COLO829 (cell line): ENCODE data around the gene MPPED1.

Experiments
- DNase-seq: peaks from one replicate; pipeline ENCODE4 v3.0.0; 2012; ENCODE audit warnings: low spot score

MPPED1 gene

DNA sequence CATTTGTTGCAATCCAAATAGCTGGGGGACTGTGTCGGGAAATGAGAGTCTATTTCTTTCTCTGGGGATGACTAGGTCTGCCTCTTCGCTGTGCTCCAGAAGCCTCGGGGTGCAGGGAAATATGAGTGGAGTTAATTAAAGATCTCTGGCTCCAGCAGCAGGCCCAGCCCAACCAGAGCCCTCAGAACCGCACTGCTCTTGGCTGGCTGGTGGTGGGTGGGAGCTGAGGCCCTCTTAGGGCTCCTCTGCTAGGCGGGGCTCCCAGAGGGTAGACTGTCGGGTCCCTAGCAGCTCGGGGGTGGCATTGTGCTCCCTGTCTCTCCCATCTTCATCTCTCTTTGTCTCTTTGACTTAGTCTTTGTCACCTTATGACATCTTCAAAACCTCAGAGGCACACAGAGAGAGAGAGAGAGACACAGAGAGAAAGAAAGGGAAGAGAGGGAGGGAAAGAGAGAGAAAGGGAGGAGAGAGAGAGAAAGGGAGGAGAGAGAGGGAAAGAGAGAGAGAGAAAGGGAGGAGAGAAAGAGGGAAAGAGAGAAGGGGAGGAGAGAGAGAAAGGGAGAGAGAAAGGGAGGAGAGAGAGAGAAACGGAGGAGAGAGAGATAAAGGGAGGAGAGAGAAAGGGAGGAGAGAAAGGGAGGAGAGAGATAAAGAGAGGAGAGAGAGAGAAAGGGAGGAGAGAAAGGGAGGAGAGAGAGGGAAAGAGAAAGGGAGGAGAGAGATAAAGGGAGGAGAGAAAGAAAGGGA, 20.2 kb downstream of the MPPED1 start:
- no peak for DNase-seq

GRCh38 chr22:43432883-43433415, 21.1 kb downstream of the MPPED1 start:
- DNase-seq = no peak

DNA sequence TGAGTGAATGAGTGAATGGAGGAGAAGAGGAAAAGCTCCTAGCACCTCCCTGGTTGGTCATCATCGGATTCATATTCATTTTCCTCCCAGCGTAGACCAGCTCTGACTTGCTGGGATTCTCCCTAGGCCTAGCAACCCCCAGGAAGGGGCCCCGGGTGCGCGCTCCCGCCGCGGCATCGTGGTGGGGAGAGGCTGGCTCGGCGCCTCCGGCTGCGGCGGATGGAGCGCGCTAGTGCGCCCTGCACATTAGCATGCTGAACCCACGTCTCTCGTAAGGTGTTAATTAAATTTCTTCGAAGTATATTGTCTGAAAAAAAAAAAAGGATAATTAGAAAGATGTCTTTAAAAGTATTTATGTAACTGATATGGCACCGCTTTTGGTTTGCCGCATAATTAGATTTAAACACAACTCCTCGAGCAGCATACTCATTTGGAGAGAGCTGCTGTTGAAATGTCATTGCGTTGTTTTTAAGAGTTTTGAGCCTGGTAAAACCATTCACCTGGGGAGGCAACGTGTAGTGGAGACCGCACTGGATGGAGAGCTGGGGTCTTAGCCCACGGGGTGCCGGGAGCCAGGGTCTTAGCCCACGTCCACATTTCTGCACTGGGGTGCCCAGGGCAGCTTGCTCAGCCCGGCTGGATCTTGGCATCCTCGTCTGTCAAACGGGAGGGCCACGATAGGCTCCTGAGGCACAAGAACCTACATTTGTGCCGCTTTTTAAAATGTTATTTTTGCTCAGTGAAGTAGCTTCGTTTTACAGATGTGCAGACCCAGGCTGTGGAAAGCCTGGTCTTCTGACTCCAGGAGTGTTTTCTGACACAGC, 21.8 kb downstream of the MPPED1 start:
- DNase-seq = no peak

DNA sequence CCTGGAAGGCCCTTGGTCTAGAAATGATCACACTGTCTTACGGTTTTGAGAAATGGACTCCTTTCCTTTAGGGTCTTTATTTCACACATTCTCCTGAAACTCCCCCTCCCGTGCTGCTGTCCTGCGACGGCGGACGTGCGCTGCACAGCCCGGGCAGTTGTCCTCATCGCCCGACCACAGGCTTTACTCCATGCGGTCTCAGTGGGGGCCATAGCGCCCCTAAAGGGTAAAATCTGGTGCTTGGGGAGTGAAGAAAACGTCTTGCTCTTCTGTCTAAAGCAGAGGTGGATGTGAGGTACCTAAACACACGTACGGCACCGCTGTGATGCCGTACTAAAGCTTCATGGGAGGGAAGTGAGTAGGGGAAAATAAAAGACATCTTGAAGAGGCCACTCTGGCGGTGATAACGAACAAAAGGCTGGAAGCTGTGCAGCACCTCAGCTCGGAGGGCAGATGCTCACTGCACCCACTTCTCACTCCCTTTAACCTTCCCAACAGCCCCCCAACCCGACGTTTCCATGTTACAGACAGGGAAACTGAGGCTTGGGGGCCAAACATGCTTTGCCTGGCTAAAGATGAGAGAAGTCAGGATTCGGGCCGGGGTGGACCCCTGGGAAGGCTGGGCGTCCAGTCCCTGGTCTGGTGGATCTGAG, 22.6 kb downstream of the MPPED1 start:
- DNase-seq = no peak

DNA sequence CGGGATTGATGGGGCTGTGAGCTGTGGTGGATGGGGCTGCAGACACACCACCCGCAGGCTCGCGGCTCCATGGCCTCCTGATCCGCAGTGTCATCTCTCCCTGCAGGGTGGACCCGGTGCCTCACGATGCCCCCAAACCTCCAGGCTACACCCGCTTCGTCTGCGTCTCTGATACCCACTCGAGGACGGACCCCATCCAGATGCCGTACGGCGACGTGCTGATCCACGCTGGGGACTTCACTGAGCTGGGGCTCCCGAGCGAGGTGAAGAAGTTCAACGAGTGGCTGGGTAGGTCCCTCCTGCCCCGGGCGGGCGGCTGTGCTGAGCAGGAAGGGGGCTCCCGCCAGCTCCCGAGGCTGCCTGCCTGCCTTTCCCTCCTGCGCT, 23.1 kb downstream of the MPPED1 start:
- no peak for DNase-seq

- no peak for DNase-seq
These were observed 24.3 kb downstream of the MPPED1 start for GRCh38 chr22:43435851-43436811.

- DNase-seq = no peak
These were observed 25.1 kb downstream of the MPPED1 start for GRCh38 chr22:43436868-43437267.

- DNase-seq = no peak
These were observed 26.2 kb downstream of the MPPED1 start for GRCh38 chr22:43437871-43438475.

GRCh38 chr22:43438666-43439347, 27.0 kb downstream of the MPPED1 start:
- DNase-seq = no peak

DNA sequence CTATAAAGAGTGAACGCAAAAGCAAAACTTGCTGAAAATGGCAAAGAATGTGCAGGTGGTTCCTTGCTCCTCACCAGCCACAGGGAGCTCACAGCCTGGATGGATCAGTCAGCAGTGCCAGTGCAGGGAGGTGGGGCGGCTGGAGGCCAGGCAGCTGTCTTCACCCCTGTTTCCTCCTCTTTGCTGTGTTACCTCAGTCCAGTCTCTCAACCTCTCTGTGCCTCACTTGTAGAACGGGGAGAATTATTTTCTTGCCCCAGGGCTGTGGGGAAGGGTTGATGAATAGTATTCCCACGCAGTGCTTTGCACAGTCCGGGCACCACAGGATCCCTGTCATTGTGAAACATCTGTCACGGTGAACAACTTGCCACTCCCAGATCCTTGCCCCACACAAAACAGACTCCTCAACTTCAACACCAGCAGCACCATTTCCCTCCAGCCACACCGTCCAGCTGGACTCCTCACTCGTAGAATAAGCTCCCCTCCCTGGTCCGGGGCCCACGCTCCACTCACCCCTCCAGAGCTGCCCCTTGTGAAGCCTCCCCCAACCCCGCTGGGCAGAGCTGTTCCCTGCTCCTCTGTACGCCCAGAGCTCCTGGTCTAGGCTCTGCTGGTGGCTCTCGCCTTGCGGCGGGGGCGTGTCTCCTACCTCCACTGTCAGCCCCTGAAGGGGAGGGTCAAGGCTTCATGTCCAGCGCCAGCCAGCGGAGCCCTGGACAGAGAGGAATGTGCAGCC, 27.7 kb downstream of the MPPED1 start:
- DNase-seq = no peak

DNA sequence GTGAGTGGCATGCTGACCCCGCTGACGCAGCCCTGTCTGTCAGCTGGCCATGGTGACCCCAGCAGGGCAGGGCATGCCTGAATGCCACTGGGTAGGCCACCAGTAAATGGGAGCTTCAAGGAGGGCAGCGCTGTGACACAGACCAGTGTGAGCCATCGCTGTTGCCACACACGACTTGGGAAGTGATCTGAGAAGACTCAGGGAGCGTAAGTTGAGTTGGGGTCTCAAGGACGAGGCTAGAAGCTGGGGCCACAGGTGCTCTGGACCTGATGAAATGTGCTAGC, 28.2 kb downstream of the MPPED1 start:
- no peak for DNase-seq

- no peak for DNase-seq
These were observed 28.7 kb downstream of the MPPED1 start for GRCh38 chr22:43440556-43440955.

DNA sequence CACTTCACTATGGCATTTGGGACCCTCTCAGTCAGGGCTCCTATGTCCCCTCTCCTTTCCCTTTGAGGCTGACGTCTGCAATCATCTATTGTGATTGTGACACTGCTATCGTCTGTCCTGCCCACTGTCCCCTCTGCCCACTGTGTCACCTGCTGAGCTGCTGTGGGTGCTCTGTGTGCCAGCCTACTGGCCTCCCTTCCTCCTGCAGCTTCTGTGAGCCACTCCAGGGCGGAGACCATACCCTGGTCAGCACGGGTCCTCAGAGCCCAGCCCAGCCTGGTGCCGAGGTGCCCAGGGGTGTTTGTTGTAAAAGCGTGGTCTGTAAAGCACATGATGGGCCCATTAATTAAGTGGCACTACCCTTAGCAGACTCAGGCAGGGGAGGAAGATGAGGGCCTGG, 29.4 kb downstream of the MPPED1 start:
- no peak for DNase-seq

- no peak for DNase-seq
These were observed 29.9 kb downstream of the MPPED1 start for GRCh38 chr22:43441751-43442150.

DNA sequence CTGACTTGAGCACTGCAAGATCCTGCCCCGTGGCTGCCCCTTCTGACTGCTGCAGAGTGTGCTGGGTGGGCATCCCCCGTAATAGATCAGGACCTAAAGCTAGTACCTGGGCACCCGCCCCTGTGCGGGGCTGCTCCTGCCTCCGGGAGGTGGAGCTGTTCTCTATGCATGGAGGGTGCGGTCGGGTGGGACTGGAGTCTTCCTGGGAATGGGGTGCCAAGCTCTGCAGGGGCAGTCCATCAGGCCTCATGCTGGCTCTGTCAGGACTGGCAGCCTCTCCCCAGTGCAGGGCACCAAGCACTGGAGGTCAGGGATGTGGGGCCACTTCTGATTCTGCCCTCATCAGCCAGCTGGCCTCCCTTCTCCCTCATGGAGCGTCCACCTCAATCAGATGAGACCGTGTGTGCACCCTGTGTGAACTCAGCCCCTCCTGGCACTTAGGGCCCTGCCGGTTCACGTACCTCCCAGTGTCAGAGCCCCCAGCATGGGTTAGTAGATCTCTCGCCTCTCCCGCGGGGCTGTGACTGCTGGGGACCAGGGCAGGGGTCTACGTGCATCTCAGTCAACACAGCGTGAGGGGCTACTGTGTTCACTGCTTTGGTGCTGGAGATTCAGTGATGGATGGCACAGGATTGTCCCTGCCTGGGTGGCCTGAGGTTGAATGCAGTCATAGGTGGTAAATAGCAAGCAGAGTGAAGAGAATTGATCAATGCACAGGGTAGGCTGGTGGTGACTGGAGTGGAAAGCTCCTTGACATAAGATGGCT, 30.8 kb downstream of the MPPED1 start:
- no peak for DNase-seq

DNA sequence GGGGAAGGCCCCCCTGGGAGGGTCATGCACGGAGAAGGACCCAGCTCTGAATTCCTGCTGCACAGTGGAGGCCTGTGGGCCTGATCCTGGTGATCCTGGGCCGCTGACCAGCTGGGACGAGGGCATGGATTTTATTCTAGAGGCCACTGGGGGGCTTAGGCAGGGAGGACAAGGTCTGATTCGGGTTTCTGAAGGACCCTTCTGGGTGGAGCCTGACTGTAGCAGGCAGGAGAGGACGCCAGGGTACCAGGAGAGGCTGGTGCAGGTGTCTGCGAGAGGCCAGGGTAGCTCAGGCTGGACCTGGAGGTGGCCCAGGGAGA, 31.3 kb downstream of the MPPED1 start:
- no peak for DNase-seq

DNA sequence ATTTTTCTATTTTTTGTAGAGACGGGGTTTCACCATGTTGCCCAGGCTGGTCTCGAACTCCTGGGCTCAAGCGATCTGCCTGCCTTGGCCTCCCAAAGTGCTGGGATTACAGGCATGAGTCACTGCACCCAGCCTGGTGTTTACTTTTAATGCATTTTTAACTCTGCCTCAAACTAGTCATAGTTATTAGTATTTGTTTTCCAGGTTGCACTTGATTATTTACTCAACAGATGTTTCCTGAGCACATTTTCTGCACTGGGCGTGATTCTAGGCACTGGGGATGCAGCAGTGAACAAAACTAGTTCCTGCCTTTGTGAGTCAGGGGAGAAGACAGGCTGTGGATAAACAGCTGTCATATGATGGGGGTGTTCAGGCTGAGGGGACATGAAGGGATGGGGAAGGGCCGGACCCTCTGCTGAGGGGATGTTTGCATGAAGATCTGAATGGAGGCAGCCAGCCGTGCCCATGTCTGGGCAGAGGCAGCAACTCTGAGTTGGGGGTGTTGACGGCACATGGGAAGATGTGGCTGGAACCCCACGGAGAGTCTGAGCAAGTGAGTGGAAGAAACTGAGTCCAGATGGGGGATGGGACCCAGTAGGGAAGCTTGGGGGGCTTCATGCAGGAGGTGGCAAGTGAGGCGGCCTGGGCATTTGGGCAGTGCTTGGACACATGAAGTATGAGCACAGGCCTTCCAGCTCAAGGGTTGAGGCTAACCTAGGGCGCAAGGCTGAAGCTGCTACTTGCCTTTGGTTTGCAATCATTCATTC, 34.4 kb downstream of the MPPED1 start:
- DNase-seq = no peak

DNA sequence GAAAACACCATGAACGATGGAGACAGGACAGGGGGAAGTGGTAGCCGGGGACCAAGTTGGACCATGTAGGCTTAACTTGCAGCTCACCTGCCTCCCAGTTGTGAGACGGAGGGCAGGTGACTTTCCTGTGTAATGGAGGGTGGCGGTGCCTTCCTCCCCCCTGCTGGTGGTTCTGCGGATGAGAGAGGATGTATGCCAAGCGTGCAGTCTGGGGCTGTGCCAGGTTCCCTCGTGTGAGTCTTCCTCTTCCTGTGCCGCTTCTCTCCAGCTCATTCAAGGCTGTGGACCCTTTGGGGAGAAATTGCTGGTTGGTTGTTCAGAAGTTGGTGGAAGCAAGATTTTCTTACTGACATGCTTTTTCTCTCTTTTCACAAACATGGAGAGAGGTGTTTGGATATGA, 35.1 kb downstream of the MPPED1 start:
- no peak for DNase-seq

- DNase-seq = no peak
These were observed 35.6 kb downstream of the MPPED1 start for GRCh38 chr22:43447380-43447779.
